Loucy (cell line): ENCODE data around the gene RALGDS.

ENCODE experiments used
- H2AFZ ChIP-seq: fragments of 200-600 bp; sonication (generic); 2 replicates; pipeline ENCODE4 v1.6.0; 2016; ENCODE audit warnings: antibody characterized with exemption, mild to moderate bottlenecking, low read length, moderate library complexity
- H3F3A ChIP-seq: fragments of 200-600 bp; 2 replicates; pipeline ENCODE4 v1.6.0; 2016; ENCODE audit warnings: antibody characterized with exemption, low read depth, mild to moderate bottlenecking
- H3K27me3 ChIP-seq: fragments of 200-600 bp; sonication (generic); 2 replicates; pipeline ENCODE4 v1.6.1; 2014; ENCODE audit warnings: low read length, mild to moderate bottlenecking; ENCODE audit not compliant: insufficient read depth, poor library complexity, severe bottlenecking
- H3K36me3 ChIP-seq: fragments of 200-600 bp; sonication (generic); 2 replicates; pipeline ENCODE4 v1.6.1; 2016; ENCODE audit warnings: low read length; ENCODE audit not compliant: insufficient read depth
- H3K4me1 ChIP-seq: fragments of 200-600 bp; sonication (generic); 2 replicates; pipeline ENCODE4 v1.5.1; 2014; ENCODE audit warnings: low read length, mild to moderate bottlenecking; ENCODE audit not compliant: insufficient read depth, poor library complexity, severe bottlenecking
- H3K4me2 ChIP-seq: fragments of 200-600 bp; sonication (generic); 2 replicates; pipeline ENCODE4 v1.6.0; 2014; ENCODE audit warnings: antibody characterized with exemption, low read length, low read depth, mild to moderate bottlenecking; ENCODE audit not compliant: poor library complexity, severe bottlenecking
- H3K4me3 ChIP-seq: fragments of 200-600 bp; sonication (generic); 2 replicates; pipeline ENCODE4 v1.5.1; 2014; ENCODE audit warnings: low read length, mild to moderate bottlenecking, mixed read lengths; ENCODE audit not compliant: poor library complexity, severe bottlenecking
- H3K79me2 ChIP-seq: fragments of 200-600 bp; sonication (generic); 2 replicates; pipeline ENCODE4 v1.6.1; 2014; ENCODE audit warnings: low read length; ENCODE audit not compliant: insufficient read depth
- H3K9ac ChIP-seq: fragments of 200-600 bp; sonication (generic); 2 replicates; pipeline ENCODE4 v1.6.0; 2014; ENCODE audit warnings: mild to moderate bottlenecking, low read depth, low read length, moderate library complexity; ENCODE audit not compliant: poor library complexity, severe bottlenecking
- H3K9me2 ChIP-seq: fragments of 200-600 bp; sonication (generic); replicated peaks from 2 replicates; pipeline ENCODE4 v1.6.1; 2016; ENCODE audit warnings: low read depth, low read length, mixed read lengths
- H3K9me3 ChIP-seq: fragments of 200-600 bp; sonication (generic); 2 replicates; pipeline ENCODE4 v1.6.1; 2014; ENCODE audit warnings: mild to moderate bottlenecking, antibody characterized with exemption, low read length, low read depth; ENCODE audit not compliant: insufficient read depth
- H4K20me1 ChIP-seq: fragments of 200-600 bp; sonication (generic); 2 replicates; pipeline ENCODE4 v1.6.0; 2014; ENCODE audit warnings: antibody characterized with exemption, low read length, mild to moderate bottlenecking; ENCODE audit not compliant: insufficient read depth, poor library complexity, severe bottlenecking
- CTCF ChIP-seq: fragments of 200-600 bp; sonication (generic); conservative IDR thresholded peaks from 2 replicates; pipeline ENCODE4 v1.5.1; 2014; ENCODE audit warnings: mild to moderate bottlenecking, antibody characterized with exemption, low read length
- EZH2phosphoT487 ChIP-seq: fragments of 200-600 bp; IDR thresholded peaks from 2 replicates; pipeline ENCODE4 v1.6.1; 2018; ENCODE audit warnings: antibody characterized with exemption, mild to moderate bottlenecking, moderate library complexity, borderline replicate concordance

Gene RALGDS

GRCh38 chr9:133168432-133168831, 47.4 kb upstream of the RALGDS start:
- Histone ChIP-seq H3K36me3 (no peaks in the 10 kb centered on the region), H3K9ac (no peak overlapping the region), H3K4me2 (no peak overlapping the region), H3K4me1 (peaks cover 6% of the 10 kb centered on the region), H3K4me3 (no peak overlapping the region), H3K79me2 (no peaks in the 10 kb centered on the region), H3F3A (no peaks in the 10 kb centered on the region), H3K9me2 (no peaks in the 10 kb centered on the region), H4K20me1 (no peaks in the 10 kb centered on the region), H3K27me3 (no peaks in the 10 kb centered on the region), H2AFZ (no peak overlapping the region), H3K9me3 (no peaks in the 10 kb centered on the region)
- TF ChIP-seq EZH2phosphoT487 = no peak
- TF ChIP-seq CTCF = no peak

- Histone ChIP-seq H3K4me2 (no peak overlapping the region), H3K27me3 (no peaks in the 10 kb centered on the region), H3K79me2 (0 out of 2 replicates have a peak, but pooled peaks cover 4% of the 10 kb centered on the region), H3K9ac (no peak overlapping the region), H3K9me2 (no peaks in the 10 kb centered on the region), H3K4me3 (no peak overlapping the region), H3K9me3 (no peaks in the 10 kb centered on the region), H2AFZ (no peak overlapping the region), H3K36me3 (no peaks in the 10 kb centered on the region), H3F3A (no peaks in the 10 kb centered on the region), H3K4me1 (peaks cover 12% of the 10 kb centered on the region), H4K20me1 (no peaks in the 10 kb centered on the region)
- TF ChIP-seq CTCF = no peak
- TF ChIP-seq EZH2phosphoT487 = no peak
Measured at GRCh38 chr9:133167769-133168168, 46.7 kb upstream of the RALGDS start.

- Histone ChIP-seq H3K9ac (no peak overlapping the region), H3K27me3 (no peaks in the 10 kb centered on the region), H2AFZ (no peak overlapping the region), H4K20me1 (no peaks in the 10 kb centered on the region), H3K4me2 (no peak overlapping the region), H3K9me3 (no peaks in the 10 kb centered on the region), H3K79me2 (0 out of 2 replicates have a peak, but pooled peaks cover 5% of the 10 kb centered on the region), H3K4me1 (peaks cover 16% of the 10 kb centered on the region), H3K4me3 (no peak overlapping the region), H3K9me2 (no peaks in the 10 kb centered on the region), H3F3A (no peaks in the 10 kb centered on the region), H3K36me3 (no peaks in the 10 kb centered on the region)
- TF ChIP-seq EZH2phosphoT487 (no peak), CTCF (no peak)
Measured at GRCh38 chr9:133167096-133167730, 46.2 kb upstream of the RALGDS start.
